Peyer's patch (tissue), 4 donors: ENCODE measurements around the gene SMARCA2.

Experiments used
- POLR2A ChIP-seq, 2 donors: fragments of 450-650 bp; IDR thresholded peaks; one replicate each; pipeline ENCODE4 v1.5.1; 2017; ENCODE audit warnings: antibody characterized with exemption in 2 of 2, mild to moderate bottlenecking in 2 of 2, moderate library complexity in 2 of 2
- TF ChIP-seq, protein P1 (sequence below), 6 experiments: fragments of 450-650 bp in 4 of 6; fragments of 200-600 bp in 2 of 6; sonication (generic) in 1 of 6; IDR thresholded peaks; one replicate each; pipeline ENCODE4 v1.5.1; 2017 to 2019; ENCODE audit warnings: antibody characterized with exemption in 6 of 6, mild to moderate bottlenecking in 3 of 6, moderate library complexity in 1 of 6

DNA sequence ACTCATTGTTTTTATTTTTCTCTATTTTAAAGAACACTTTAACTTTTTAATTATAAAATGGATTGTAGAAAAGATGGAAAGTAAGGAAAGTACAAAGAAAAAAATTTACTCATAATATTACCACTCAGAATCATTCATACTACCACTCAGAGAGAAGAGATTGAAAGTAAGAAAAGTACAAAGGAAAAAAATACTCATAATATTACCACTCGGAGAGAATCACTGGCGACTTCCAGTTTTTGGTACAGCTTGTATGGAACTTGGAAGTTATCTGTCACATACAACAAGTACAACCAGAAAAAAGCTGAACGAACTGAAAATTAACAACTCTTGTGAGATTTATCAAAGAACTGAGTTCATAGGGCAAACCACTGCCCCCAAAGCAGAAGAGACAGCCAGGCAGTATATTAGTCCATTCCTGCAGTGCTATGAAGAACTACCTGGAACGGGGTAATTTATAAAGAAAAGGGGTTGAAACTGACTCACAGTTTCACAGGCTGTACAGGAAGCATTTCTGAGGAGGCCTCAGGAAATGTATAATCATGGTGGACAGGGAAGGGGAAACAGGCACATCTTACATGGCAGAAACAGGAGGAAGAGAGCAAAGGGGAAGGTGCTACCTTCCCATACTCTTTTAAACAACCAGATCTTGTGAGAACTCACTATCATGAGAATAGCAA lies 183.9 kb downstream of the SMARCA2 start:
- TF ChIP-seq, protein P1, sequence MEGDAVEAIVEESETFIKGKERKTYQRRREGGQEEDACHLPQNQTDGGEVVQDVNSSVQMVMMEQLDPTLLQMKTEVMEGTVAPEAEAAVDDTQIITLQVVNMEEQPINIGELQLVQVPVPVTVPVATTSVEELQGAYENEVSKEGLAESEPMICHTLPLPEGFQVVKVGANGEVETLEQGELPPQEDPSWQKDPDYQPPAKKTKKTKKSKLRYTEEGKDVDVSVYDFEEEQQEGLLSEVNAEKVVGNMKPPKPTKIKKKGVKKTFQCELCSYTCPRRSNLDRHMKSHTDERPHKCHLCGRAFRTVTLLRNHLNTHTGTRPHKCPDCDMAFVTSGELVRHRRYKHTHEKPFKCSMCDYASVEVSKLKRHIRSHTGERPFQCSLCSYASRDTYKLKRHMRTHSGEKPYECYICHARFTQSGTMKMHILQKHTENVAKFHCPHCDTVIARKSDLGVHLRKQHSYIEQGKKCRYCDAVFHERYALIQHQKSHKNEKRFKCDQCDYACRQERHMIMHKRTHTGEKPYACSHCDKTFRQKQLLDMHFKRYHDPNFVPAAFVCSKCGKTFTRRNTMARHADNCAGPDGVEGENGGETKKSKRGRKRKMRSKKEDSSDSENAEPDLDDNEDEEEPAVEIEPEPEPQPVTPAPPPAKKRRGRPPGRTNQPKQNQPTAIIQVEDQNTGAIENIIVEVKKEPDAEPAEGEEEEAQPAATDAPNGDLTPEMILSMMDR (IDR thresholded peaks at IDR 0.05): no peak
- TF ChIP-seq POLR2A (IDR thresholded peaks at IDR 0.05): no peak
